Suprapubic skin (tissue), 4 donors: ENCODE measurements around the gene EGFL7. TPM values are rescaled to one million over a fixed set of nuclear protein-coding genes. Genes with fewer than 3 reads are reported as not detected.

Source experiments
- DNase-seq, 2 donors: peaks; one replicate each; pipeline ENCODE4 v3.0.0-alpha.2; 2019; ENCODE audit warnings: low spot score in 2 of 2
- H3K27ac ChIP-seq: fragments of 200-600 bp; sonication (generic); one replicate; pipeline ENCODE4 v1.5.1; 2019
- H3K27me3 ChIP-seq: fragments of 200-600 bp; sonication (generic); one replicate; pipeline ENCODE4 v1.5.1; 2019
- H3K36me3 ChIP-seq: fragments of 200-600 bp; sonication (generic); one replicate; pipeline ENCODE4 v1.5.1; 2019
- H3K4me1 ChIP-seq: fragments of 200-600 bp; sonication (generic); one replicate; pipeline ENCODE4 v1.5.1; 2019
- H3K4me3 ChIP-seq: fragments of 200-600 bp; sonication (generic); one replicate; pipeline ENCODE4 v1.5.1; 2019; ENCODE audit warnings: mild to moderate bottlenecking
- H3K9me3 ChIP-seq: fragments of 200-600 bp; sonication (generic); one replicate; pipeline ENCODE4 v1.5.1; 2019
- EP300 ChIP-seq: sonication (generic); formaldehyde crosslinking; IDR thresholded peaks from one replicate; pipeline ENCODE4 v1.6.1; 2017; ENCODE audit warnings: antibody characterized with exemption
- POLR2A ChIP-seq, 2 donors: fragments of 450-650 bp; IDR thresholded peaks; one replicate each; pipeline ENCODE4 v1.6.1; 2017; ENCODE audit warnings: antibody characterized with exemption in 2 of 2, mild to moderate bottlenecking in 2 of 2, moderate library complexity in 2 of 2
- POLR2AphosphoS5 ChIP-seq, 3 donors: sonication (generic); formaldehyde crosslinking; IDR thresholded peaks; one replicate each; pipeline ENCODE4 v1.6.1; 2017; ENCODE audit warnings: antibody characterized with exemption in 3 of 3
- WGBS: methylation state at CpG from one replicate; pipeline ENCODE4 v1.1.5; 2018; 5-methylcytosine and 5-hydroxymethylcytosine counted together
- total RNA-seq, 4 donors: library from RNA; depleted of rRNA; stranded (reverse); fragments of >200 nt; gene quantifications; one replicate each; pipeline ENCODE4 v1.1.0, GENCODE V29; 2016
- TF ChIP-seq, protein P1 (sequence below), 2 donors: fragments of 200-600 bp in 1 of 2; fragments of 450-650 bp in 1 of 2; sonication (generic) in 1 of 2; IDR thresholded peaks; one replicate each; pipeline ENCODE4 v1.5.1; 2016 to 2019; ENCODE audit warnings: antibody characterized with exemption in 2 of 2, mild to moderate bottlenecking in 1 of 2, moderate library complexity in 1 of 2

Gene EGFL7
- total RNA-seq, 4 donors from 2014 or later = 12.2 to 49.6 (median 28.6) TPM

DNA sequence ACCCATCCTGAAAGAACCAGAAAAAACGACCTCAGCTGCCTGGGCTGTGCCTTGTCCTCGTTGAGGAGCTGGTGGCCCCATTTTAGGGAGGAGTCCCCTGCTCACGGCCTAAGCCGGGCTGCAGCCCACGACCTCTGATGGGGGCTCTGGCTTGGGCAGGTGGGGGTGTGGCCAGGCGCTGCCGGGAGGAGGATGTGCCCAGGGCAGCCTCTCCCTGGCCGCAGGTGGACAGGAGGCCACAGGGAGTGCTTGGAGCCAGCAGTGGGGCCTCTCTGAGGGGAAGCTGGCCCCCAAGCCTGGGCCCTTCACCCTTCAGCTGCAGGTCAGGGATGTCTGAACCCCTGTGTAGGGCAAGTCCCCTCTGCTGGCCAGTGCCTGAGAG lies 52.2 kb downstream of the EGFL7 start:
- Histone ChIP-seq H3K27me3 (peaks cover 26% of the 10 kb centered on the region), H3K4me1 (peaks cover 33% of the 10 kb centered on the region), H3K9me3 (no peaks in the 10 kb centered on the region), H3K36me3 (no peaks in the 10 kb centered on the region), H3K27ac (no peak overlapping the region), H3K4me3 (no peak overlapping the region)
- no peak for DNase-seq
- TF ChIP-seq EP300 (no peak), POLR2A (IDR thresholded peaks at IDR 0.05) (no peak), POLR2AphosphoS5 (IDR thresholded peaks at IDR 0.05) (no peak)
- TF ChIP-seq, protein P1, sequence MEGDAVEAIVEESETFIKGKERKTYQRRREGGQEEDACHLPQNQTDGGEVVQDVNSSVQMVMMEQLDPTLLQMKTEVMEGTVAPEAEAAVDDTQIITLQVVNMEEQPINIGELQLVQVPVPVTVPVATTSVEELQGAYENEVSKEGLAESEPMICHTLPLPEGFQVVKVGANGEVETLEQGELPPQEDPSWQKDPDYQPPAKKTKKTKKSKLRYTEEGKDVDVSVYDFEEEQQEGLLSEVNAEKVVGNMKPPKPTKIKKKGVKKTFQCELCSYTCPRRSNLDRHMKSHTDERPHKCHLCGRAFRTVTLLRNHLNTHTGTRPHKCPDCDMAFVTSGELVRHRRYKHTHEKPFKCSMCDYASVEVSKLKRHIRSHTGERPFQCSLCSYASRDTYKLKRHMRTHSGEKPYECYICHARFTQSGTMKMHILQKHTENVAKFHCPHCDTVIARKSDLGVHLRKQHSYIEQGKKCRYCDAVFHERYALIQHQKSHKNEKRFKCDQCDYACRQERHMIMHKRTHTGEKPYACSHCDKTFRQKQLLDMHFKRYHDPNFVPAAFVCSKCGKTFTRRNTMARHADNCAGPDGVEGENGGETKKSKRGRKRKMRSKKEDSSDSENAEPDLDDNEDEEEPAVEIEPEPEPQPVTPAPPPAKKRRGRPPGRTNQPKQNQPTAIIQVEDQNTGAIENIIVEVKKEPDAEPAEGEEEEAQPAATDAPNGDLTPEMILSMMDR (IDR thresholded peaks at IDR 0.05) = no peak
- no CpG with 5 or more reads among the region's 8 CpGs for WGBS

DNA sequence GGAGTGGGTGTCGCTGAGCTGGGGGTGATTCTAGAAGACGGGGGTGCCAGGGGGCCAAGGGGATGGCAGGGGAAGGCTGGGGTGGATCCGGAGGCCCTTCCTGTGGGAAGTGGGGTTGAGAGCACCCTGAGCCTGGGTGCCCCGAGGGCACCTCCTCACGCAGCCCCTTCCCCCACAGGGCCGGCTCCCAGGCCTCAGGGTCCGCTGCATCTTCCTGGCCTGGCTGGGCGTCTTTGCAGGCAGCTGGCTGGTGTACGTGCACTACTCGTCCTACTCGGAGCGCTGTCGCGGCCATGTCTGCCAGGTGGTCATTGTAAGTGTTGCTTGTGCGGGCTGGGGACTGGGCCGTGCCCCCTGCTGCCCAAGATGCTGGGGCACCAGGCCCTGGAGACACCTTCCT lies 54.7 kb downstream of the EGFL7 start:
- H3K27me3 ChIP-seq = peaks cover 19% of the 10 kb centered on the region
- no peak overlapping the region for H3K4me3 ChIP-seq
- no peak for DNase-seq
- TF ChIP-seq, protein P1 (IDR thresholded peaks at IDR 0.05) = no peak
- TF ChIP-seq POLR2A (IDR thresholded peaks at IDR 0.05) (no peak), EP300 (no peak), POLR2AphosphoS5 (IDR thresholded peaks at IDR 0.05) (no peak)
- 53% methylated on average over 11 of the region's 16 CpGs for WGBS
- H3K36me3 ChIP-seq = peaks cover 9% of the 10 kb centered on the region
- H3K27ac ChIP-seq = no peak overlapping the region
- H3K9me3 ChIP-seq = no peaks in the 10 kb centered on the region
- H3K4me1 ChIP-seq = peaks cover 49% of the 10 kb centered on the region

DNA sequence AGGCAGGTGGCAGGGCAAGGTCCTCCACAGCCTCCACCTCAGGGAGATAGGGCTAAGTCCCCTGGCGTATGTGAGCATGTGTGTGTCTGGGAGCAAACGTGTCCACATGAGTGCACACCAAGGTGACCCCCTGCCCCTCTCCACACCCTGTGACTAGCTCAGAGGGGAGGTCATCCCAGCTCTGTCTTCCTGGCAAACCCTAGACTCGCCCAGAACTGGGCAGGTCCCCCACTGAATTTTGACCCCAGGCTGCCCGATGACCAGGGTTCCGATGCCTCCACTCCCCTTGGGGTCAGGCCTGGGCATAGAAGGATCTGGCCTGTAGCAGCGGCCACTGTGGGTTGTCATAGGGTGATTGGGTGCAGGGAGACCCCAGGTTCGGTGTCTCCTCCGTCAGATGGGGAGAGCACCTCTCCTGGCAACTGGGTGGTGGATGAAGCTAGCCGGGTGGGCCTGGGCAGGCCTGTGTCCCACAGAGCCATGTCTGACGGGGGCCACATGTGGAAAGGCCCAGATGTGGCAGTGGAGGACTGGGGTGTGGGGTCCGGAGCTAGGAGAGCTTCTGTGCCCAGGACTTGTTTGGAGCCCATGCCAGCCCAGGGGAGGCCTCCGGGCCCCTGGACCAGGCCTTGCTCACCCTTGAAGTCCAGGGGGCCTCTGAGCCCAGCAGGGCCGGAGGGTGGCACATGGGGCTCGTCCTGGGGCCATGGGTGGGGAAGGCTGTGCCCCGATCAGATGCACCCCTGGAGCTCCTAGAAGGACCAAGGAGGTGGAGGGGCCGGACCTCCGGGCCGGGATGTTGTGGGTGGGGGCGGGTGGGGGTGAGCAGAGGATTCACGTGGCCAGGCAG lies 55.9 kb downstream of the EGFL7 start:
- peaks cover 10% of the 10 kb centered on the region for H3K27me3 ChIP-seq
- no peak for DNase-seq
- H3K27ac ChIP-seq = no peak overlapping the region
- WGBS = 64% methylated on average over 7 of the region's 20 CpGs
- TF ChIP-seq POLR2AphosphoS5 (IDR thresholded peaks at IDR 0.05) = no peak
- TF ChIP-seq EP300 = no peak
- no peak for TF ChIP-seq POLR2A (IDR thresholded peaks at IDR 0.05)
- TF ChIP-seq, protein P1 (IDR thresholded peaks at IDR 0.05) = no peak
- H3K4me1 ChIP-seq = peaks cover 46% of the 10 kb centered on the region
- H3K9me3 ChIP-seq = no peaks in the 10 kb centered on the region
- no peak overlapping the region for H3K4me3 ChIP-seq
- H3K36me3 ChIP-seq = peaks cover 21% of the 10 kb centered on the region

DNA sequence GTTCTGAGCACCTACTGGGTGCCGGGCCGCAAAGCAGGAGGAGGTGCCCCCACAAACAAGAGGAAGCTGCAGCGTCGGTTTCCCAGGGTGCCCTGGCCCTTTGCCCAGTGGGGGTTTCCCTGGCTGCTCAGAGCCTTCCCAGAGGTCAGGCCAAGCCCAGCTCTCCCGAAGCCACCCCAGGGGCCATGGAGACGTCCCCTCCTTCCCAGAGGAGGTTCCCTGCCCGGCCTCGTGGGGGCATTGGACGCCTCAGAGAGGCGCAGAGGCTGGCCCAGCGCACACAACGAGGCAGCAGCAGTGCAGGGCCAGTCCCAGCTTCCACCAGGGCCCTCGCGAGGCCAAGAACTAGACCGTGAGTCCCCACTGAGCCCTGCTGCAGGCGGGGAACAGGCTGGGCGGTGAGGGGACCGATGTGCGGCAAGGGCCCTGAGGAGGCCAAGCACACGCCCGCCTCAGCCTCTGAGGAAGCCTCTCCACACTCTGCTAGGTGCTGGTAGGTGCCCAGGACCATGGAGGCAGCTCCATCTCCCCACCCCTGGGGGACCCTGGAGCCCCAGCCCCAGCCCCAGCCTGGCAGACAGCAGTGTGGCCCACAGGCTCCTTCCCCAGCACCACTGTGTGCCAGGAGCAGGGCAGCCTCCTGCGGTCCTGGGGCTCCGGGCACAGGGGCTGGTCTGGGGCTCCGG lies 56.6 kb downstream of the EGFL7 start:
- Histone ChIP-seq H3K27ac (no peak overlapping the region), H3K4me1 (peaks cover 44% of the 10 kb centered on the region), H3K9me3 (no peaks in the 10 kb centered on the region), H3K4me3 (no peak overlapping the region), H3K27me3 (peaks cover 4% of the 10 kb centered on the region), H3K36me3 (peaks cover 28% of the 10 kb centered on the region)
- no peak for DNase-seq
- WGBS = 67% methylated on average over 3 of the region's 24 CpGs
- TF ChIP-seq EP300 (no peak), POLR2A (IDR thresholded peaks at IDR 0.05) (no peak), POLR2AphosphoS5 (IDR thresholded peaks at IDR 0.05) (no peak)
- TF ChIP-seq, protein P1 (IDR thresholded peaks at IDR 0.05) = no peak

DNA sequence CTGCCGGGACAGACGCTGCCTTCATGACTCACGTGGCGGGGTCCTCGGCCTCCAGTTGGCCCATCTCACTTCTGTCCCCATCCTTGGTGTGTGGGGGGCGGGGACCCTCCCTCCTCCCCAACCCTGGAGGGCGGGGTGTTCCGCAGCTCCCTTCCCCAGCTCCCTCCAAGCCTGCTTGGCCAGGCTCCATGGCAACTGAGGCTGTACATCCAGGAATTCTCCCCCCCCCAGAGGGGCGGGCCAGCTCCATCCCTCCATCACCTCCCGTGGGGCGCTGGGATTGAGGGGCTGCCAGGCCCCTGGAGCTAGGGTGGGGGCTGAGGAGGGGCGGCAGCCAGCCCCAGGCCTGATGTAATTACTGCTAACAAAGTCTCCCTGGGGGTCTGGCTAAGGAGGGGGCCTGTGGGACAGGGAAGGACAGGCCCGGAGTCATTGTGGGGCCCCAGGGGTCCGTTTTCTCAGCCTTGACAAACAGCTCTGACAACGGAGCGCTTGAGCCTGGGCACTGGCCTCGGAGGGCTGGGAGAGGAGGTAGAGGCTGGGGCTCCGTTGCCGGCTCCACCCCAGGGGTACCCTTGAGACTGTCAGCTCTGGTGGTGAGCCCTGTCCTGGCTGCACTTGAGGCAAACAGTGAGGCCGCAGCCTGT lies 57.7 kb downstream of the EGFL7 start:
- WGBS = 18% methylated on average over 6 of the region's 20 CpGs
- Histone ChIP-seq H3K27me3 (no peaks in the 10 kb centered on the region), H3K27ac (no peak overlapping the region), H3K4me3 (no peak overlapping the region), H3K4me1 (peaks cover 51% of the 10 kb centered on the region), H3K36me3 (peaks cover 39% of the 10 kb centered on the region), H3K9me3 (no peaks in the 10 kb centered on the region)
- TF ChIP-seq POLR2A (IDR thresholded peaks at IDR 0.05) (no peak), POLR2AphosphoS5 (IDR thresholded peaks at IDR 0.05) (no peak), EP300 (no peak)
- TF ChIP-seq, protein P1 (IDR thresholded peaks at IDR 0.05) = no peak
- DNase-seq = no peak
